ENCODE measurements around the gene TRAPPC3L. TPM values are rescaled to one million over a fixed set of nuclear protein-coding genes. Genes with fewer than 3 reads are reported as not detected.
A peak's percentile ranks its signal among the peaks of the same experiment; 100 is the strongest.

TRAPPC3L gene
- 0.45 TPM in 1 of 2 replicates, not detected in the other for total RNA-seq (ENCODE audit: low replicate concordance)

GRCh38 chr6:116545651-116546050 lies at the start of gene TRAPPC3L:
TRAPPC3L (minus strand) TSS chr6:116545684; CDS start chr6:116545514, 170 bp downstream.
- no peak within 1 kb of the TSS for H3K4me3 ChIP-seq (ENCODE audit: low read depth, low read length)

DNA sequence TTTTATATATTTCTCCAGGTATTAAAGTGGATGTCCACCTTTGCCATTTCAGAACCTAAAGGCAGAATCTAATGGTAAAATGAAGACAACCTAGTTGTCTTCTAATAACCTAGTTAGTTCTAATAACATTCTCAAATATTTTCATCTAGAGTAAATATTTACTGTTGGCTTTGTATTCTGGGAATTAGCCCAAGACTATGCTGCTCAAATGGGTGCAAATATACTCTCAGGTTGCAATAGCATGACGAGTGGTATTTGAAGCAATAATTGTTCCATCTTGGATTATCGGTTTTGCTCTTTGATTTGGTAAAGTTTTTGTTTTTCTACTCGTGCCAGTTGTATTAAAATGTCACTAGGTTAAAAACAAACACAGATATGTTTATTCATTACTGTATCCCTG lies 49.8 kb upstream of the TRAPPC3L start:
- no peak for DNase-seq (ENCODE audit: low read depth)
- TF ChIP-seq, protein P1, sequence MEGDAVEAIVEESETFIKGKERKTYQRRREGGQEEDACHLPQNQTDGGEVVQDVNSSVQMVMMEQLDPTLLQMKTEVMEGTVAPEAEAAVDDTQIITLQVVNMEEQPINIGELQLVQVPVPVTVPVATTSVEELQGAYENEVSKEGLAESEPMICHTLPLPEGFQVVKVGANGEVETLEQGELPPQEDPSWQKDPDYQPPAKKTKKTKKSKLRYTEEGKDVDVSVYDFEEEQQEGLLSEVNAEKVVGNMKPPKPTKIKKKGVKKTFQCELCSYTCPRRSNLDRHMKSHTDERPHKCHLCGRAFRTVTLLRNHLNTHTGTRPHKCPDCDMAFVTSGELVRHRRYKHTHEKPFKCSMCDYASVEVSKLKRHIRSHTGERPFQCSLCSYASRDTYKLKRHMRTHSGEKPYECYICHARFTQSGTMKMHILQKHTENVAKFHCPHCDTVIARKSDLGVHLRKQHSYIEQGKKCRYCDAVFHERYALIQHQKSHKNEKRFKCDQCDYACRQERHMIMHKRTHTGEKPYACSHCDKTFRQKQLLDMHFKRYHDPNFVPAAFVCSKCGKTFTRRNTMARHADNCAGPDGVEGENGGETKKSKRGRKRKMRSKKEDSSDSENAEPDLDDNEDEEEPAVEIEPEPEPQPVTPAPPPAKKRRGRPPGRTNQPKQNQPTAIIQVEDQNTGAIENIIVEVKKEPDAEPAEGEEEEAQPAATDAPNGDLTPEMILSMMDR (IDR thresholded peaks at IDR 0.05; ENCODE audit: insufficient read depth, low read length), result no peak
- no peak overlapping the region for H3K4me3 ChIP-seq (ENCODE audit: low read depth, low read length)

More at GRCh38 chr6:116545651-116546050, at the start of gene TRAPPC3L:
- TF ChIP-seq, protein P1 (IDR thresholded peaks at IDR 0.05; ENCODE audit: insufficient read depth, low read length), result no peak
- peak; percentile 56 for DNase-seq (ENCODE audit: low read depth)

- TF ChIP-seq, protein P1 (IDR thresholded peaks at IDR 0.05; ENCODE audit: insufficient read depth, low read length), result no peak
- no peak for DNase-seq (ENCODE audit: low read depth)
- no peak overlapping the region for H3K4me3 ChIP-seq (ENCODE audit: low read depth, low read length)
These were observed 41.3 kb upstream of the TRAPPC3L start for GRCh38 chr6:116586738-116587137.

DNA sequence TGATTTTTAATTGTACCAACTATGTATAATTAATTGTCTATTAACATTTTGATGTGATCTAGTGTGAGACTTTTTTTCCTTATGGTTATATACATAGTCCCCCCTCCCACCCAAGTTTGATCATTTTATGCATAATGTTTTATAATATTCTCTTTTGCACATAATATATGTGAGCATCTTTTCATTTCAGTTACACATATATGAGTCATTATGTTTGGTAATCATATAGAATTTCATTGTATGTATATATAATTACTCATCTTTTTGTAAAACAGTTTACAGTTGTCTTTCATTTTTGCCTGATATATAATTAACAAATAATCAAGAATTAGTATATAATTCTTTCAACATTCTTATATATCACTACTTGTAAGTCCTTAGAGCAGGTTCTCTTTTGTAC lies 40.8 kb upstream of the TRAPPC3L start:
- DNase-seq (ENCODE audit: low read depth), result no peak
- H3K4me3 ChIP-seq (ENCODE audit: low read depth, low read length), result no peak overlapping the region
- TF ChIP-seq, protein P1 (IDR thresholded peaks at IDR 0.05; ENCODE audit: insufficient read depth, low read length), result no peak

- no peak overlapping the region for H3K4me3 ChIP-seq (ENCODE audit: low read depth, low read length)
- TF ChIP-seq, protein P1 (IDR thresholded peaks at IDR 0.05; ENCODE audit: insufficient read depth, low read length), result no peak
- peak; percentile 62 for DNase-seq (ENCODE audit: low read depth)
These were observed 34.7 kb upstream of the TRAPPC3L start for GRCh38 chr6:116580198-116580597.

GRCh38 chr6:116579143-116579542 lies 33.7 kb upstream of the TRAPPC3L start:
- no peak overlapping the region for H3K4me3 ChIP-seq (ENCODE audit: low read depth, low read length)
- DNase-seq (ENCODE audit: low read depth), result no peak
- TF ChIP-seq, protein P1 (IDR thresholded peaks at IDR 0.05; ENCODE audit: insufficient read depth, low read length), result no peak

DNA sequence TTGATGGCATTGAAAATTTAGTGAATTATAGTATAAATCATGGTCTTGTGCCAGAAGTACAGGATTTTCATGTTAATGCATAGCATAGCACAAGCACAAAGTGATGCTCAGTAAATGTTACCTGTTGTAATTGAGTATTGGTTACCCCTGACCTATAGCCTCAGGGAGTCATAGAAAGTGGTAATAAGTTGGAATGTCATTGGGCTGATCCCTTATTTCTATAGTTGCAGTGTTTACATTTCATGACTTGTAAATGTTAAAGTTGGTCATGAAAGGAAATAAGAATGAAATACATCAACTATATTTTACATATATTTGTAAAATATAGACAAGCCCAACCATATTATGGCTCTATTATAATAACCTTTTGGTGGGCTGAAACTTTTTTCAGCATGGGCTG lies 32.9 kb upstream of the TRAPPC3L start:
- H3K4me3 ChIP-seq (ENCODE audit: low read depth, low read length), result no peak overlapping the region
- DNase-seq (ENCODE audit: low read depth), result no peak
- TF ChIP-seq, protein P1 (IDR thresholded peaks at IDR 0.05; ENCODE audit: insufficient read depth, low read length), result no peak

All from fibroblast of the aortic adventitia (primary cell).